T47D (cell line): ENCODE measurements around the gene SLF2.
A peak's percentile ranks its signal among the peaks of the same experiment; 100 is the strongest.

ENCODE experiments used
- DNase-seq, 2 experiments: peaks; one replicate each; pipeline versions ENCODE4 v3.0.0 to v3.0.0-alpha.2; 2011 to 2012; ENCODE audit warnings: low read depth in 1 of 2, low spot score in 1 of 2
- JUND ChIP-seq: IDR thresholded peaks from 2 replicates; pipeline ENCODE4 v1.6.1; 2012; ENCODE audit warnings: low read depth
- in situ Hi-C: cut with HindIII; loops from 2 replicates; pipeline ENCODE4 v1.10.0; 2016; ENCODE audit warnings: low sequenced_read_pairs, low pct_unique_long_range_greater_than_20kb

SLF2 gene

DNA sequence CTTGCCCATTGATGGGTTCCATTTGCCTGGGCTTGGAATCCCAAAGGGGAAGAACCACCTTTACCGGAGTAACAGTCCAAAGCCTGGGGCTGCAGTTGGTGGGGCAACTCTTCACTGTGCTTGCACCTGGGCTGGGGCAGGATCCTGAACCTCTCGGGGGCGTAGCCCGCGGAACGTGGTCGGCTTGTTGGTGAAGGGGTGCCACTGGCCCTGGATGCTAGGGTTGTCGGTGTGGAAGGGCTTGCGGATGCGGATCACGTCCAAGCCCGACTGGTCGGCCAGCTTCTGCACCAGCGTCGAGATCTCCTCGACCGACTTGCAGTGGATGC, 73.8 kb downstream of the SLF2 start:
- no peak for TF ChIP-seq JUND
- in situ Hi-C loops: no loop called here
- no peak for DNase-seq

DNA sequence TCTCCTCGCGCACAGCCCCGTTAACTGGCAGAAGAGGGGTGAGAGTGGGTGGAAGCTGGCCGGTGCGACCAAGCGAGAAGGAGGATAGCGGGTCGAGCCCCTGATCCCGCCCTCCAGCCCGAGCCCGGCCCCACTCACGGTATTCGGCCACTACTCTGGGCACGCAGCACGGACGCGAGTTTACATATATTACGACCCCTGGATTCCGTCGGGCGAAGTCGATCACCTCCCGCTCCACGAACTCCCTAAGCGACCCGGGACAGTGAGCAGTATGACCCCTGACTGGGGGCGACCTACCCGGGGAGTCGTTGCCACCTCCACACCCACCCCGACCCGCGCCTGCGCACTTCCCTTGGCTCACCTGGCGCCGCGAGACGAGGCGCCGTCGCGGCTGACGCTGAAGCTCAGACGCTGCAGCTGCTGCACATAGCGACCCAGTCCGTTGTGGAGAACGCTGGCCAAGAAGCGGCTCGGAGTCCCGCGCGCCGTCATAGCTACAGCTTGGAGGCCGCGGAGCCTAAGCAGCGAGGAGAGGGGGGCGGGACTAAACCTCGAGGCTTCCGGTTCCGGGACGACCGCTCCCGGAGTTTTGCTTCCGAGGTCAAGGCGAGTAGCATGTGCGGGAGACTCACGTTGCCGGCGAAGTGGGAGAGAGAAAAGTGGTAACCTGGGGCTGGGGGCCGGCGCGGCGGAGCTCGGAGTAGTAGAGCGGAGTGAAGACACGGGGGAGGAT, 74.4 kb downstream of the SLF2 start, which contains the start of the genes MRPL43 and TWNK:
Gene MRPL43, minus strand, starts transcription at position 546 of the 733 bp plus-strand sequence. Its CDS starts 54 bp downstream, at position 492.
Gene TWNK, plus strand, starts transcription at position 592 of the 733 bp plus-strand sequence. CDS start 668 bp downstream, outside the sequence.
- peak; percentile 88 to 89 for DNase-seq
- TF ChIP-seq JUND: no peak
- in situ Hi-C loops: no loop called here

DNA sequence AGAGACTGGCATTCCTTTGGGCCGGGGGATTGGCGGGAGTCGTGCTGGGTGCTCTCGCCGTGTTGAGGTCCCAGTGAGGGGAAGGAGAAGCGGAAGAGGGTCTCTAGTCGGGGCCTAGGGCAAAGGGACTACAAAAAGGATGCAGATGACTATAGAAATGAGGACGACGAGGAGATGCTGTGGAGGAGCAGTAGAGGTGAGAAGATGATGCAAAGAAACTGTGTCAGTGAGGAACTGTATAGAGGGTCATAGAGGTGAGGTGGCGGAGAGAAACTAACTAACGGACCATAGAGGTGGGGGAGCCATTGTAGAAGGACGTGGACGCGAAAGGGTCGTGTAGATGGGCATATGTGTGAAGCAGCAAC, 74.9 kb downstream of the SLF2 start:
- TF ChIP-seq JUND: no peak
- no peak for DNase-seq
- in situ Hi-C loops: no loop called here

DNA sequence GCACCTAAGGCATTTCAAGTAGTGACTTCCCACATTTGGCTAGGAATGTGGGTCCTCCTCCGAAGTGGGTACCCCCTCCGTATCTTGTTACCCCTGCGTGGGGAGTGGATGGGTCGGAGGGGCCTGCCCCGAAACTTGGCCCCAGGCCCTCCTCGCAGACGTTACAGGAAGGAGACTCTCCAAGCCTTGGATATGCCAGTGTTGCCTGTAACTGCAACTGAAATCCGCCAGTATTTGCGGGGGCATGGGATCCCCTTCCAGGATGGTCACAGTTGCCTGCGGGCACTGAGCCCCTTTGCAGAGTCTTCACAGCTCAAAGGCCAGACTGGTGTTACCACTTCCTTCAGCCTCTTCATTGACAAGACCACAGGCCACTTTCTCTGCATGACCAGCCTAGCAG, 75.4 kb downstream of the SLF2 start:
- no peak for DNase-seq
- no peak for TF ChIP-seq JUND
- in situ Hi-C loops: no loop called here

DNA sequence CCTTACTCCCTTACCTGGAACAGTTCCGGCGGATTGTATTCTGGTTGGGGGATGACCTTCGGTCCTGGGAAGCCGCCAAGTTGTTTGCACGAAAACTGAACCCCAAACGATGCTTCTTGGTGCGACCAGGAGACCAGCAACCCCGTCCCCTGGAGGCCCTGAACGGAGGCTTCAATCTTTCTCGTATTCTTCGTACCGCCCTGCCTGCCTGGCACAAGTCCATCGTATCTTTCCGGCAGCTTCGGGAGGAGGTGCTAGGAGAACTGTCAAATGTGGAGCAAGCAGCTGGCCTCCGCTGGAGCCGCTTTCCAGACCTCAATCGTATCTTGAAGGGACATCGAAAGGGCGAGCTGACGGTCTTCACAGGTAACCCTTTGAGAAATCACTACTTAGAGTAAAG, 76.3 kb downstream of the SLF2 start:
- no peak for TF ChIP-seq JUND
- DNase-seq: no peak
- in situ Hi-C loops: no loop called here

DNA sequence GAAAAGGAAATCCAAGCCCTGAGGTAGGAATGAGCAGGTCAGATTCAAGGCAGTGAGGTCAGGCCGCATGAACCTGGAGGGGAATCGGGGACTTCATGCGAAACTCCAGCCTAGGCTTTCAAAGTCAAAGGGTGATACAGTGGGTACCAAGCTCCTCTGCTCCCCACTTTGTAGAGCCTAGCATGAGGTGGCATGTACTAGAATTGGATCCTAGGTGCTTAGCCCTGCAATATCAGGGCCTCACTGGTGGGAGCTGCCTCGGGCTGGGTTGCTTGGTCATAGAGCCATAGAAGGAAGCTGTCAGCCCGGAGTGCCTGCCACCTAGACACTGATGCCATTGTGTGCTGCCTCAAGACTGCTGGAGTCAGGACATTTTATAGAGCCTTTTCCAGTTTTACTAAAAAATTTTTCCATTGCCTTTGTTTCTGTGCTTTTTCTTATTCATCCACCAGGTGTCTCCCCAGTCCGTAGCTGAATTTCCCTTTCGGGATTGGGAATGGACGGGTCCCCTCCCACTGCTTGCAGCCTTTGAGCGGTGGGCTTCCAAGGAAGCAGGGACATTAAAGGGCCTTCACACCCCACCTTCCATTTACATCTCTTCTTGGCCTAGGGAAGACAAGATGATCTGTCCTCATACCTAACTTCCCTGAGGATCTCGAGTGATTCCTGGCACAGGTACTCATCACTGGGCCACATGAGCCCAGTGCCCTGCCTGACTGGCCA, 81.4 kb downstream of the SLF2 start:
- peak in 1 of 2 experiments; percentile 73 for DNase-seq
- TF ChIP-seq JUND: no peak
- in situ Hi-C loops: no loop called here

DNA sequence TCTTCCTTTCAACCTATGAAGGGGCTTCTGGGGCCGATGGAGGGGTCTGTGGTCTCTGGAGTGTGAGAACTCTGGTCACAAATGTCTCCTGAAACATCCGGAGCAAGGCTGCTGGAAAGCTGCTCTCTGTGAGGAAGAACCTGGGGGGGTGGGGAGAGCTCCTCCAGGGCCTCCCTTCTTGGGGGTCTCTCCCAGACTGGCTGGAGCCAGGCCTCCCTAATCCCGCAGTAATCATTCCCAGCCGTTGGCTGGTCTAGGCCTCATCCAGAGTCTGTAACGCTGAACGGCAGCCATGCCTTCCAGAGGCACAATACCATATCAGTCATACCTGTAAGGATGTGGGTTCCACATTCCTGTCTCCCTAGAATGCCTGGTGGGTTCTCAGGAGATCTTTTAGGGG, 82.4 kb downstream of the SLF2 start:
- in situ Hi-C loops: no loop called here
- DNase-seq: no peak
- TF ChIP-seq JUND: no peak

DNA sequence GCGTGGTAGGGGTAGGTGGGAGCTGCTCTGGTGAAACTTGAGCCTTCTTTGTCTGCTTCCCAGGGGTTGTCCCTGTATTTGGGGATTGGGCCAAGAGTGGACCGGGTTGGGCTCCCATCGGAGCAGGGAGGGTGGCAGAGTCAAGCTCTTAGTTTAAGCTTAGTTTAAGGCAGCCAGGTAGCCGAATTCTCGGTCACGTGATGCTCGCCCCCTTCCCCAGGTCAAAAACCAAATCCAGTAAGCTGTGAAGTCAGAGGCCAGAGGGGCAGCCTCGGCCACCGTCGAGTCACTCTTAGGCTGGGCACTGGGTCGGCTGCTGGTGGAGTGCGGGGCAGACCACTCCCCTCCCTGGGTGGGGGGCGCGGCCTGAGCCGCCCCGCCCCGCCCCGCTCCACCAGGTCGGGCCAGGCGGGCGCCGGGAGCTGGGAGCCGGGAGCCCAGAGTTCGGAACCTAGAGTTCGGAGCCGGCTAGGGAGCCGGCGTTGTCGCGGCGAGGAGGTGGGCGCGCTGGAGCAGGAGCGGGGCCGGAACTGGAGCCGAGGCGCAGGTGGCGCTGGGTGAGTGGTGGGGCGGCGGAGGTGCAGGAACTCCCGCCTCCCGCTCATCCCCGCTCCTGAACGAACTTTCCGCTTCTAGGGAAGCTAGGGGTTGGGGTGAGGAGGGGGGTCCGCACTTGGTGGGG, 84.1 kb downstream of the SLF2 start:
- peak; percentile 61 to 66 for DNase-seq
- in situ Hi-C loops: no loop called here
- no peak for TF ChIP-seq JUND

DNA sequence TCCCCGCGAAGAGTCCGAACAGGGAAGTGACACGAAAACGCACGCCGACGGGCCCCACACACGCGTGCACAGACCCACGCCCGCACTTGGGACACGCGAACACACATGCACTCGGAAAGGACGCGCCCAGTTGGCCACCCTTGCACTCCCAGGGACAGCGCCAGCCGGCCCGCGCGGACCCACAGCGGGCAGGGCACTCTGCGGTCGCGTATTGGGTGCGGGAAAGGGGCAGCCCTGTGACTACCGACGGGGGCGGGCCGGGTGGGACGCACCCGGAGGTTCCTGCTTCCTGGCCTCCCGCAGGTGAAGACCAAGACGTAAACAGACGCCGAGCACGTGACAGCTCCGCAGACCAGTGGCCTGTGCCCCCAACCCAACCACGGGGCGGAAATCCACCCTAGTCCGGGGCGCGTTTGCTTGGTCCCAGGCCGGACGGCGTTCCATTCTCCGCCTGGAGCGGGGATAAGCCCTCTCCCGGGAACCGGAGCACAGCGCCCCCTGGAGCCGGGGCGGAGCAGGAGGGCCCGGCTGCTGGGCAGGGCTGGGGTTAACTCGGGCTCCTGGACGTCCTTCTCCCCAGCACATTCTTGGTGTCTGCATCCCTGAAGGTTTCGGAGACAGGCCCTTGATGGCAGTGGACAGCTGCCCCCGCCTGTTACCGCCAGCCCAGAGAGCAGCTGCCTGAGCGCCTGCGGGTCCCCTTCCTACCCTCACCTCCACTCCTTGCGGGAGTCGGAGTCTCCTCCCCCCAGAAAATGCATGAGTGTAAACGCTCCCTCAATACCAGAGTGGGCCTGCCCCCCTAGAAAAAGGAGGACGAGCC, 84.8 kb downstream of the SLF2 start:
- peak; percentile 92 to 94 for DNase-seq

DNA sequence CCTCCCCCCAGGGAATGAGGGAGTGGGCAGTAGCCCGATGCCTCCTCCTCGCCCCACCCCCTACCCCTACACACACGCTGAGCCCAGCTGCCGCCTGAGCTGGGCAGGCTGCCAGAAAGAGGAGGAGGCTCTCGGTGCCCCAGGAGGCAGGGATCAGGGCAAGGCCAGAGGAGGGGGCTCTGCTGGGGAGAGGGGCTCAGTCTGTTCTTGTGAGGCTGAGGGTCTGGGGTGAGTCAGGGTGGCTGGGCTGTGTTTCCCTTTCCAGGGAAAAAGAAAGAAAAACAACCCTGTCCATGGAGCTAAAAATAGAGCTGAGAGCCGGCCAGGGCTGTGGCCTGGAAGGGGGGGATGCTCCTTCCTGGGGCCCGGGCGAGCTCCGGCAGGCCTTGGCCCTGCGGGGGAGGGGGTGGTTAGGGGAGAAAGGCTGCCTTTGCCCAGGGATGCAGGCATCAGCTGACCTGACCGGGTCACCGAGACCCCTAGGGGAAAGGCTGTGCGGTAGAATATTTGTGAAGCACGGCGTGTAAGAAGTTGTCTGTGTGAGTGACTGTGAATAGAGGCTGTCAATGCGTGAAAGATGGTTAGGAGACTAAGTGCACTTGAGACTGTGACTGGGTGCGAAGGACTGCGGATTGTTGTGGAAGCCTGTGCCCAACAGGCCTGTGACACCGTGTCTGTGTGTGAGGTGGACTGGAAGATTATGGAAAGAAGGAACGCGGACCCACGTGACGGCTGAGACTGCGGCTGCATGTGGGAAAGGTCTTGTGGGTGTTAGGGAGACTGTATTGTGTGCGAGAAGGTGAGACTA, 85.6 kb downstream of the SLF2 start:
- no peak for TF ChIP-seq JUND
- in situ Hi-C loops: no loop called here
- DNase-seq: peak; percentile 85 to 90

More for the DNA sequence above, 84.8 kb downstream of the SLF2 start:
- in situ Hi-C loops: no loop called here
- TF ChIP-seq JUND: no peak

DNA sequence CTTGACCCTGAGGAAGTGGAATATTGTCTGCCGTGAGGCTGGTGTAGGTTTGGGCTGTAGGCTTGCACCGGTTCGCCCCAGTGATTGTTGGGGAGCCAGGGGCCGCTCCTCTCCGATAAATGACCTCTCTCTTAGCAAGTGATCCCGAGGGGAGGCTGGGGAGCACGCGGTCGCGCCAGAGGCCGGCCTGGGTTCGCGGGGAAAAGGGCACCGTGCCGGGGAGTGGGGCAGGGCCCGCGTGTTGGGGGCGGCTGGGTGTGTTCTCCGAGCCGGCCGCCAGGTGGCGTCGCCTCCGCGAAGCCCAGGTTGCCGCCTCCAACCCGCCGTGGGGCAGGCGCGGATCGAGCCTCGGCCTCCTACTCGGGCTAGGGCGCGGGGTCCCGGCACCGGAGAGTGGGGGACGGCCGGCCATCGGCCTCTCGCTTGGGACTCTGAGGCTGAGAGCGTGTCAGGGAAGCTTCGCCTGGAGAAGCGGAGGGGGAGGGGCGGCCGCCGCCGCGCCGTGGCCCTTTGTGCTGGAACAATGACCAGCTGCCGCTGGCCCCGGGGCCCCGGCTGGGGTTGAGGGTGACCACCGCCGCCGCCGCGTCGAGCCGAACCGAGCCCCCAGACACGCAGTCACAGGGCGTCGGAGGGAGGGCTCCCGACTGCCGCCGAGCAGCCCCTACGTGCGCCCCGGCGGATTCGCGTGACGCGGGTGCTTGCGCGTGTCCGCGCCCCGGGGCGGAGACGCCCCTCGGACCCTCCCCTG, 86.4 kb downstream of the SLF2 start:
- DNase-seq: peak; percentile 87 to 93
- in situ Hi-C loops: no loop called here
- TF ChIP-seq JUND: no peak
